Fibroblast of lung (primary cell): ENCODE results near the gene CCDC88C.

ENCODE experiments used
- EZH2 ChIP-seq: IDR thresholded peaks from 2 replicates; pipeline ENCODE4 v1.5.1; 2012; ENCODE audit warnings: low read length, control low read depth, mild to moderate bottlenecking; ENCODE audit errors: missing control alignments
- TF ChIP-seq, protein P1 (sequence below), 2 donors: IDR thresholded peaks in 1 of 2; conservative IDR thresholded peaks in 1 of 2; 1 replicate in 1 of 2; 2 replicates in 1 of 2; pipeline ENCODE4 v1.5.1; 2011 to 2012; ENCODE audit warnings: low read length in 2 of 2, control low read depth in 1 of 2, inconsistent platforms in 1 of 2, low read depth in 1 of 2, mild to moderate bottlenecking in 1 of 2

DNA sequence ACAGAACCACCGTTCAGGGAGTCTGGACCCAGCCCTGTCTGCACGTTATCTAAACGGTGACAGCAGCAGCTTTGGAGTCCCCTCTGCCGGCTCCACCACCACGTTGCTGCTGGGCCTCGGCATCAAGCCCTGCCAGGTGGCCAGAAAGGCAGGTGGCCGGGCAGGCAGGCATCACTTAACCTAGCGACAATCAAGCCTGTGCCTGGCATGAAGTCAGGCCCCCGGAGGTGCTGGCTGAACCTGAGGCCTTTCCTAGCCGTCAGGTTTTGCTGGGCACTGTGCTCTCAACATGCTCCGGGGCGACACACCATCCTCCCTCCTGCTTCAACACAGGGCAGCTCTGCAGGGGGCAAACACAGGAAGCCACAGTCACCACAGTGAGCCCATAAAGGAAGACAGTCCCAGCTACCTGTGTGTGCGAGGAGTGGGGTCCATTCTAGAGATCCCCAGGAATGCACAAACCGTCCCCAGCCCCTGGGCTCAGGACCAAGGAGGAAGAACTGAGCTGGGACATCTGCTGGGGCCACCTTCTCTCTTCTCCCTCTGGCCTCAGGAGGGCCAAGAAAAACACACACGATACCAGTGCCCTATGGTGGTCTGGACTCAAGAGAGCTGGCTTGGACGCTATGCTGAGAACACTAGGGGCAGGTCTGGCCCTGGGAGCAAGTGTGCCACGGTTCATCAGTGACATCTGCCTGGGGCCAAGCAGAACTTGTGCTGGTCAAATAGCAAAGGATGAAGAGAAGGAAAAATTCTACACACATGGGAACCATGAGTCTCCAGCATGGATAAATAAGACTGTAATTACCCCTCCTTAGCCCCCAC, 44.7 kb downstream of the CCDC88C start:
- TF ChIP-seq, protein P1, sequence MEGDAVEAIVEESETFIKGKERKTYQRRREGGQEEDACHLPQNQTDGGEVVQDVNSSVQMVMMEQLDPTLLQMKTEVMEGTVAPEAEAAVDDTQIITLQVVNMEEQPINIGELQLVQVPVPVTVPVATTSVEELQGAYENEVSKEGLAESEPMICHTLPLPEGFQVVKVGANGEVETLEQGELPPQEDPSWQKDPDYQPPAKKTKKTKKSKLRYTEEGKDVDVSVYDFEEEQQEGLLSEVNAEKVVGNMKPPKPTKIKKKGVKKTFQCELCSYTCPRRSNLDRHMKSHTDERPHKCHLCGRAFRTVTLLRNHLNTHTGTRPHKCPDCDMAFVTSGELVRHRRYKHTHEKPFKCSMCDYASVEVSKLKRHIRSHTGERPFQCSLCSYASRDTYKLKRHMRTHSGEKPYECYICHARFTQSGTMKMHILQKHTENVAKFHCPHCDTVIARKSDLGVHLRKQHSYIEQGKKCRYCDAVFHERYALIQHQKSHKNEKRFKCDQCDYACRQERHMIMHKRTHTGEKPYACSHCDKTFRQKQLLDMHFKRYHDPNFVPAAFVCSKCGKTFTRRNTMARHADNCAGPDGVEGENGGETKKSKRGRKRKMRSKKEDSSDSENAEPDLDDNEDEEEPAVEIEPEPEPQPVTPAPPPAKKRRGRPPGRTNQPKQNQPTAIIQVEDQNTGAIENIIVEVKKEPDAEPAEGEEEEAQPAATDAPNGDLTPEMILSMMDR (conservative IDR thresholded peaks at IDR 0.05 in 1 of 2, IDR thresholded peaks at IDR 0.05 in 1 of 2; ENCODE audit: low read depth in 1 of 2, low read length in 2 of 2), result no peak
- no peak for TF ChIP-seq EZH2
